GM12878 (cell line): ENCODE results near the gene GRHL1. TPM values are rescaled to one million over a fixed set of nuclear protein-coding genes. Genes with fewer than 3 reads are reported as not detected.

Source experiments
- ATAC-seq: fragments of 200-7000 bp; cut with Tn5 transposase; 3 replicates; pipeline ENCODE4 v1.9.1; 2020; ENCODE audit warnings: mild to moderate bottlenecking, moderate library complexity
- BruUV-seq: library from RNA; stranded (reverse); fragments of 400-500 nt; replicated peaks from 2 replicates; lab custom pipeline; 2021; lab: Mats Ljungman, UMichigan
- CTCF ChIA-PET: fragments of 300-600 bp; sonication (Branson Sonifier 250); formaldehyde crosslinking; extraction: SDS; loops from one replicate; lab custom pipeline; 2021; ENCODE audit warnings: inconsistent platforms; lab: Yijun Ruan, JAX
- POLR2A ChIA-PET: fragments of 350-600 bp; formaldehyde crosslinking; extraction: SDS; loops from one replicate; lab custom pipeline; 2021; ENCODE audit warnings: inconsistent platforms; lab: Charles Lee
- RAD21 ChIA-PET: fragments of 300-600 bp; sonication (Branson Sonifier 250); formaldehyde crosslinking; loops from one replicate; lab custom pipeline; 2023; ENCODE audit warnings: antibody characterized with exemption; ENCODE audit not compliant: unreplicated experiment; lab: Charles Lee
- SMC1A ChIA-PET: fragments of 300-600 bp; sonication (Branson Sonifier 250); formaldehyde crosslinking; loops from one replicate; lab custom pipeline; 2023; ENCODE audit not compliant: unreplicated experiment, uncharacterized antibody; lab: Charles Lee
- DNase-seq: peaks from one replicate; pipeline ENCODE4 v3.0.0-alpha.2; 2011; ENCODE audit warnings: low read depth, low spot score
- FAIRE-seq: peaks from 3 replicates; lab custom pipeline; 2011; peaks lifted over from hg19 to GRCh38; lab: Jason Lieb, UNC
- H2AFZ ChIP-seq: 2 replicates; pipeline ENCODE4 v1.6.0; 2011; ENCODE audit warnings: low read depth, low read length, control low read depth; ENCODE audit not compliant: control insufficient read depth
- H3K27ac ChIP-seq: 2 replicates; pipeline ENCODE4 v1.5.1; 2011; ENCODE audit warnings: control low read depth; ENCODE audit not compliant: control insufficient read depth, insufficient read depth
- H3K27me3 ChIP-seq, 2 experiments: replicated peaks in 1 of 2; 2 replicates each; pipeline versions ENCODE4 v1.6.0 to v1.6.1; 2011; ENCODE audit warnings: low read length in 1 of 2; ENCODE audit not compliant: control insufficient read depth in 2 of 2, insufficient read depth in 2 of 2
- H3K36me3 ChIP-seq, 2 experiments: 2 replicates each; pipeline ENCODE4 v1.5.1; 2011; ENCODE audit warnings: low read length in 1 of 2; ENCODE audit not compliant: control insufficient read depth in 2 of 2, insufficient read depth in 2 of 2
- H3K4me1 ChIP-seq: 2 replicates; pipeline ENCODE4 v1.6.1; 2011; ENCODE audit warnings: mild to moderate bottlenecking, low read length, moderate library complexity, mixed read lengths; ENCODE audit not compliant: control insufficient read depth, insufficient read depth
- H3K4me2 ChIP-seq: 2 replicates; pipeline ENCODE4 v1.6.0; 2011; ENCODE audit warnings: control low read depth; ENCODE audit not compliant: control insufficient read depth, insufficient read depth
- H3K4me3 ChIP-seq: fragments of 200-600 bp; sonication (generic); 2 replicates; pipeline ENCODE4 v1.5.1; 2016
- H3K79me2 ChIP-seq: 2 replicates; pipeline ENCODE4 v1.6.0; 2011; ENCODE audit warnings: low read length; ENCODE audit not compliant: control insufficient read depth, insufficient read depth
- H3K9ac ChIP-seq: 2 replicates; pipeline ENCODE4 v1.8.0; 2011; ENCODE audit warnings: low read length, control low read depth, mixed read lengths; ENCODE audit not compliant: control insufficient read depth, insufficient read depth
- H3K9me3 ChIP-seq: replicated peaks from 3 replicates; pipeline ENCODE4 v1.5.1; 2011; ENCODE audit warnings: mild to moderate bottlenecking, low read length; ENCODE audit not compliant: control insufficient read depth, insufficient read depth
- H4K20me1 ChIP-seq: 2 replicates; pipeline ENCODE4 v1.6.0; 2011; ENCODE audit not compliant: control insufficient read depth, insufficient read depth
- EGR1 ChIP-seq, 2 experiments: IDR thresholded peaks; 1 replicate in 1 of 2; 2 replicates in 1 of 2; pipeline ENCODE4 v1.6.1; 2011 to 2012; ENCODE audit warnings: low read depth in 2 of 2, low read length in 2 of 2, borderline replicate concordance in 1 of 2, mild to moderate bottlenecking in 1 of 2, moderate library complexity in 1 of 2
- HCFC1 ChIP-seq: fragments of 150-350 bp; IDR thresholded peaks from 2 replicates; pipeline ENCODE4 v1.6.1; 2014; ENCODE audit warnings: low read length
- NFXL1 ChIP-seq: fragments of 450-650 bp; IDR thresholded peaks from 2 replicates; pipeline ENCODE4 v1.6.1; 2017; ENCODE audit warnings: antibody characterized with exemption, mild to moderate bottlenecking, borderline replicate concordance
- SIN3A ChIP-seq: IDR thresholded peaks from 2 replicates; pipeline ENCODE4 v1.6.1; 2012; ENCODE audit warnings: low read depth, low read length, improper control_type of control experiment
- WGBS: methylation state at CpG from one replicate; pipeline ENCODE4 v1.1.6; 2016; ENCODE audit warnings: low lambda C conversion rate; ENCODE audit not compliant: insufficient replicate concordance, insufficient coverage; ENCODE audit errors: missing lambda C conversion rate; 5-methylcytosine and 5-hydroxymethylcytosine counted together
- in situ Hi-C: fragments of 300-500 bp; cut with MboI; formaldehyde crosslinking; loops from 9 replicates; pipeline ENCODE4 v1.14.3; 2018; ENCODE audit warnings: mixed read lengths
- intact Hi-C: fragments of 100-400 bp; cut with micrococcal nuclease; formaldehyde crosslinking; loops from one replicate; pipeline ENCODE4 v1.14.2; 2022; ENCODE audit not compliant: unreplicated experiment
- polyA plus RNA-seq, 11 experiments: library from polyadenylated mRNA; depleted of rRNA in 4 of 11; unstranded in 6 of 11; stranded (reverse) in 5 of 11; fragments of >200 nt; fragmentation: Nextera tagmentation in 4 of 11; fragmentation: Illumina TruSeq in 1 of 11; extraction: Ambion mirVana in 4 of 11; extraction: Trizol in 1 of 11; gene quantifications; 1 replicate in 1 of 11; 2 replicates in 10 of 11; pipeline versions ENCODE4 v1.2.1 to v1.2.3, GENCODE V29; 2011 to 2016; ENCODE audit warnings: inconsistent platforms in 2 of 11, missing spikeins in 2 of 11, low read depth in 1 of 11
- total RNA-seq, 4 experiments: library from RNA; depleted of rRNA in 3 of 4; stranded (reverse); fragments of >200 nt in 3 of 4; fragmentation: Illumina TruSeq in 1 of 4; extraction: Trizol in 1 of 4; gene quantifications; 2 replicates each; pipeline versions ENCODE4 v1.2.1 to v1.2.3, GENCODE V29; 2013 to 2021
- TF ChIP-seq, protein P1 (sequence below): IDR thresholded peaks from 2 replicates; pipeline ENCODE4 v1.6.1; 2012; ENCODE audit warnings: mild to moderate bottlenecking, low read depth, low read length

Gene GRHL1
- total and polyA plus RNA-seq, 10 of the 15 experiments (the other 5 are each of a cell fraction or from before 2014, with no cell fraction given), result 0.09 to 0.81 (median 0.28) TPM; not detected in 1

GRCh38 chr2:9937968-9938367 is 13.5 kb upstream of the GRHL1 start:
- ChIA-PET CTCF (interaction anchor here (0.8 kb wide), 1 partner anchor 68 kb away, joined by 6 read pairs; no protein-coding TSS in a partner anchor), RAD21 (no interaction called here), POLR2A (no interaction called here)
- Histone ChIP-seq H2AFZ (no peak overlapping the region), H3K9me3 (no peaks in the 10 kb centered on the region), H3K79me2 (no peaks in the 10 kb centered on the region), H3K36me3 (peaks cover 0 to 3% of the 10 kb centered on the region in 2 experiments; a peak in 1 of 4 replicates), H3K4me2 (no peak overlapping the region), H3K9ac (no peak overlapping the region), H3K4me3 (no peak overlapping the region), H3K27me3 (no peaks in the 10 kb centered on the region)
- no TSS peak for BruUV-seq
- 74% methylated on average over 9 of the region's 9 CpGs for WGBS
- ATAC-seq, result no peak
- intact Hi-C loops (no loop called here), in situ Hi-C loops (no loop called here)
- FAIRE-seq, result no peak
- TF ChIP-seq SIN3A (no peak), EGR1 (IDR thresholded peaks at IDR 0.05; ENCODE audit: borderline replicate concordance in 1 of 2, low read depth in 2 of 2, low read length in 2 of 2) (no peak), HCFC1 (no peak), NFXL1 (no peak)
- TF ChIP-seq, protein P1, sequence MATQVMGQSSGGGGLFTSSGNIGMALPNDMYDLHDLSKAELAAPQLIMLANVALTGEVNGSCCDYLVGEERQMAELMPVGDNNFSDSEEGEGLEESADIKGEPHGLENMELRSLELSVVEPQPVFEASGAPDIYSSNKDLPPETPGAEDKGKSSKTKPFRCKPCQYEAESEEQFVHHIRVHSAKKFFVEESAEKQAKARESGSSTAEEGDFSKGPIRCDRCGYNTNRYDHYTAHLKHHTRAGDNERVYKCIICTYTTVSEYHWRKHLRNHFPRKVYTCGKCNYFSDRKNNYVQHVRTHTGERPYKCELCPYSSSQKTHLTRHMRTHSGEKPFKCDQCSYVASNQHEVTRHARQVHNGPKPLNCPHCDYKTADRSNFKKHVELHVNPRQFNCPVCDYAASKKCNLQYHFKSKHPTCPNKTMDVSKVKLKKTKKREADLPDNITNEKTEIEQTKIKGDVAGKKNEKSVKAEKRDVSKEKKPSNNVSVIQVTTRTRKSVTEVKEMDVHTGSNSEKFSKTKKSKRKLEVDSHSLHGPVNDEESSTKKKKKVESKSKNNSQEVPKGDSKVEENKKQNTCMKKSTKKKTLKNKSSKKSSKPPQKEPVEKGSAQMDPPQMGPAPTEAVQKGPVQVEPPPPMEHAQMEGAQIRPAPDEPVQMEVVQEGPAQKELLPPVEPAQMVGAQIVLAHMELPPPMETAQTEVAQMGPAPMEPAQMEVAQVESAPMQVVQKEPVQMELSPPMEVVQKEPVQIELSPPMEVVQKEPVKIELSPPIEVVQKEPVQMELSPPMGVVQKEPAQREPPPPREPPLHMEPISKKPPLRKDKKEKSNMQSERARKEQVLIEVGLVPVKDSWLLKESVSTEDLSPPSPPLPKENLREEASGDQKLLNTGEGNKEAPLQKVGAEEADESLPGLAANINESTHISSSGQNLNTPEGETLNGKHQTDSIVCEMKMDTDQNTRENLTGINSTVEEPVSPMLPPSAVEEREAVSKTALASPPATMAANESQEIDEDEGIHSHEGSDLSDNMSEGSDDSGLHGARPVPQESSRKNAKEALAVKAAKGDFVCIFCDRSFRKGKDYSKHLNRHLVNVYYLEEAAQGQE, result no peak
- TF ChIP-seq, all 136 proteins: peak for 0
- SMC1A ChIA-PET, result no interaction called here
- no peaks in the 10 kb centered on the region for H4K20me1 ChIP-seq
- H3K27ac ChIP-seq, result no peak overlapping the region
- peaks cover 6% of the 10 kb centered on the region; the same call in 1 of the 2 replicates for H3K4me1 ChIP-seq
- DNase-seq, result no peak
